Activated T-cell treated with anti-CD3 and anti-CD28 coated beads for 4 hours (primary cell): ENCODE results near the gene UBE2F.
"Not testable (repeated sequence)": the region's sequence is repeated elsewhere in the genome, so short reads cannot be mapped to it uniquely, and the experiment has no call there.

Experiments
- DNase-seq: peaks from one replicate; pipeline ENCODE4 v3.0.0-alpha.2; 2020

The UBE2F gene

GRCh38 chr2:238022594-238023157 is 55.9 kb downstream of the UBE2F start:
- DNase-seq: no peak

GRCh38 chr2:238023608-238024007 is 56.8 kb downstream of the UBE2F start:
- no peak for DNase-seq

GRCh38 chr2:238024986-238025385 is 58.2 kb downstream of the UBE2F start:
- DNase-seq: no peak

GRCh38 chr2:238025741-238026360 is 59.0 kb downstream of the UBE2F start:
- no peak for DNase-seq

- DNase-seq: no peak
Observed at GRCh38 chr2:238027058-238027457, 60.2 kb downstream of the UBE2F start.

- no peak for DNase-seq
Observed at GRCh38 chr2:238027591-238028415, 61.0 kb downstream of the UBE2F start.

- DNase-seq: no peak
Observed at GRCh38 chr2:238029853-238030252, 63.0 kb downstream of the UBE2F start.

- no peak for DNase-seq
Observed at GRCh38 chr2:238030422-238031155, 63.8 kb downstream of the UBE2F start.

GRCh38 chr2:238031751-238032150 is 64.9 kb downstream of the UBE2F start:
- DNase-seq: no peak

- DNase-seq: no peak
Observed at GRCh38 chr2:238032755-238033337, 66.0 kb downstream of the UBE2F start.

- not testable (repeated sequence) for DNase-seq
Observed at GRCh38 chr2:238033991-238034390, 67.2 kb downstream of the UBE2F start.

GRCh38 chr2:238038203-238038602 is 71.4 kb downstream of the UBE2F start:
- DNase-seq: no peak

- no peak for DNase-seq
Observed at GRCh38 chr2:238039151-238039550, 72.3 kb downstream of the UBE2F start.

- no peak for DNase-seq
Observed at GRCh38 chr2:238039985-238040384, 73.2 kb downstream of the UBE2F start.

- no peak for DNase-seq
Observed at GRCh38 chr2:238040918-238041317, 74.1 kb downstream of the UBE2F start.

- DNase-seq: no peak
Observed at GRCh38 chr2:238042090-238042489, 75.3 kb downstream of the UBE2F start.

GRCh38 chr2:238042849-238043584 is 76.2 kb downstream of the UBE2F start:
- DNase-seq: no peak

- no peak for DNase-seq
Observed at GRCh38 chr2:238043851-238044250, 77.0 kb downstream of the UBE2F start.

GRCh38 chr2:238045575-238045974 is 78.8 kb downstream of the UBE2F start:
- DNase-seq: no peak

- no peak for DNase-seq
Observed at GRCh38 chr2:238046725-238047270, 80.0 kb downstream of the UBE2F start.

GRCh38 chr2:238053191-238053776 is 86.5 kb downstream of the UBE2F start:
- DNase-seq: no peak

GRCh38 chr2:238055841-238056240 is 89.0 kb downstream of the UBE2F start:
- DNase-seq: no peak
